K562 (cell line): ENCODE measurements around the gene SLC66A3.

Experiments used
- CTCF ChIP-seq, 3 experiments: IDR thresholded peaks in 2 of 3; conservative IDR thresholded peaks in 1 of 3; 2 replicates each; pipeline ENCODE4 v1.5.1; 2011 to 2012; ENCODE audit warnings: low read length in 3 of 3, mild to moderate bottlenecking in 3 of 3, control low read depth in 2 of 3, improper control_type of control experiment in 1 of 3, inconsistent platforms in 1 of 3, low read depth in 1 of 3, mixed read lengths in 1 of 3, moderate library complexity in 1 of 3; ENCODE audit not compliant: insufficient read depth in 2 of 3
- ELF1 ChIP-seq: fragments of 200-800 bp; sonication (Bioruptor generic); IDR thresholded peaks from 2 replicates; pipeline ENCODE4 v1.6.1; 2016; ENCODE audit warnings: missing genetic modification characterization, missing compliant biosample characterization
- MYC ChIP-seq, 2 experiments: fragments of 250-450 bp in 1 of 2; sonication (Bioruptor Pico) in 1 of 2; IDR thresholded peaks; 2 replicates each; pipeline versions ENCODE4 v1.5.1 to v1.6.1; 2012 to 2021; ENCODE audit warnings: low read depth in 2 of 2, borderline replicate concordance in 1 of 2, improper control_type of control experiment in 1 of 2, low read length in 1 of 2, mild to moderate bottlenecking in 1 of 2, moderate library complexity in 1 of 2
- NR2C2 ChIP-seq, 2 experiments: fragments of 200-800 bp in 1 of 2; sonication (Bioruptor generic) in 1 of 2; sonication (generic) in 1 of 2; formaldehyde crosslinking in 1 of 2; IDR thresholded peaks; 2 replicates each; pipeline versions ENCODE4 v1.6.1 to v1.8.0; 2016 to 2022; ENCODE audit warnings: mild to moderate bottlenecking in 1 of 2, missing compliant biosample characterization in 1 of 2, missing genetic modification characterization in 1 of 2, missing genetic modification reagents in 1 of 2
- PCBP2 ChIP-seq: fragments of 200-400 bp; formaldehyde crosslinking; IDR thresholded peaks from 2 replicates; pipeline ENCODE4 v1.6.1; 2018; ENCODE audit warnings: low read length, low read depth, mild to moderate bottlenecking, moderate library complexity; ENCODE audit not compliant: poor library complexity, severe bottlenecking
- POLR2A ChIP-seq: fragments of 450-650 bp; conservative IDR thresholded peaks from 2 replicates; pipeline ENCODE4 v1.6.1; 2016
- REST ChIP-seq, 2 experiments: fragments of 450-650 bp; formaldehyde crosslinking in 1 of 2; IDR thresholded peaks; 2 replicates each; pipeline versions ENCODE4 v1.4.0 to v1.6.1; 2014 to 2020; ENCODE audit warnings: mild to moderate bottlenecking in 2 of 2, borderline replicate concordance in 1 of 2, low read depth in 1 of 2
- ZNF398 ChIP-seq: fragments of 250-450 bp; sonication (Bioruptor Pico); IDR thresholded peaks from 2 replicates; pipeline ENCODE4 v1.8.0; 2021; ENCODE audit warnings: moderate library complexity, mild to moderate bottlenecking, inconsistent platforms

GRCh38 chr2:11213090-11213638, 57.9 kb downstream of the SLC66A3 start:
- TF ChIP-seq POLR2A (no peak), ZNF398 (CRISPR knock-in tag) (no peak), NR2C2 (CRISPR knock-in tag; IDR thresholded peaks at IDR 0.05) (no peak), NR2C2 (tag; IDR thresholded peaks at IDR 0.05) (no peak), MYC (IDR thresholded peaks at IDR 0.05; ENCODE audit: low read depth, low read length) (no peak), MYC (CRISPR knock-in tag; IDR thresholded peaks at IDR 0.05; ENCODE audit: borderline replicate concordance, low read depth) (no peak), CTCF (IDR thresholded peaks at IDR 0.05 in 2 of 3, conservative IDR thresholded peaks at IDR 0.05 in 1 of 3; ENCODE audit: insufficient read depth in 2 of 3, low read depth in 1 of 3, low read length in 3 of 3) (no peak), REST (IDR thresholded peaks at IDR 0.05; ENCODE audit: borderline replicate concordance) (no peak), REST (CRISPR knock-in tag; IDR thresholded peaks at IDR 0.05; ENCODE audit: low read depth) (no peak), PCBP2 (no peak), ELF1 (tag) (no peak)
